Hematopoietic multipotent progenitor cell treated with erythropoietin and hydrocortisone succinate and interleukin-3 and kit ligand, for 8 days (in vitro differentiated cells): ENCODE measurements around the gene GGCT.

Experiments used
- DNase-seq: peaks from one replicate; pipeline ENCODE4 v3.0.0-alpha.2; 2015

GGCT gene

DNA sequence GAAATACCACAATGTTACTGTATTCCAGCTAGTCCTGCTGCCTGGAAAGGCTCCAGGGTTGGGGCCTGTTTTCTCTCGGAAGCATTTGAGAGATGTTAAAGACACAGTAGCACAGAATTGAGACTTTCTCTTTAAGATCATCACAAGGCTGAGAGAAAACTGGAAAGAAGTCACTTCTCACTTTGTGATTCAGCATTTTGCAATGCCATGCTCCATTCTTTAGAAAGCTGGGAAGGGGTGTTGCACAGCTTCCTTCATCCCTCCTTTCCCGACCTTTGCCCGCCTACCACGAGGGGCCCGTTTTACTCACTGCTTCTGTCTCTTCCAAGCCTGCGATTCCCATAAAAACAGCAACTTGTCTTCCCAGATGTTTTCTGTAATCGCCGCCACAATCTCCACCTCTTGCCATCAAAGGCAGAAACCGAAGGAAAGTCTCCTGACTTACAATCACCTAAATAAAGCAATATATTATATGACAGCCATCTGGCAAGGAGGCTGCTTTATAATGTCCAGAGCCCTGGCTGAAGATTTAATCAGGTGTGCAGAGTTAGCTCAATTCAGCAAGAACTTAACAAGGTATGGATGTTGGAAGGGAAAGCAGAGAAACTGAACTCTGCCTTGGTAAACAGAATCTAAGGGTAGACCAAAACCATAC, 44.9 kb downstream of the GGCT start:
- no peak for DNase-seq

DNA sequence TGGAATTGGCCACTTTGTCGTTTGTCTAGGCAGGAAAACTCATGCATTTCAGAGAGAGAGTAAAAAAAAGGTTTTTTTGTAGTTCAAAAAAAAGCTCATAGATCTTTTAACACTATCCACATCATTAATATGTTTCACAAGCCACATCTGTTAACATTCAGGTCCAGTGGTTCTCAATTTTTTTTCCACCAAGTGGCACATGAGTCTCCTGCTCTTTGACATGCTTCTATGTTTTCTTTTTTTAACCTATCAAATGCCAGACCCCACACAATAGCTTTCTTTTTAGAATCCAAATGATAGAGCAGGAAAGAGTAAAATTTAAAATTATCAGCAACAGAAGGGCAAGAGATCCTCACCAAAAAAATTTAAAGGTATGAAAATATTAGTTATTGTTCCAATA, 46.3 kb downstream of the GGCT start:
- DNase-seq, result no peak

DNA sequence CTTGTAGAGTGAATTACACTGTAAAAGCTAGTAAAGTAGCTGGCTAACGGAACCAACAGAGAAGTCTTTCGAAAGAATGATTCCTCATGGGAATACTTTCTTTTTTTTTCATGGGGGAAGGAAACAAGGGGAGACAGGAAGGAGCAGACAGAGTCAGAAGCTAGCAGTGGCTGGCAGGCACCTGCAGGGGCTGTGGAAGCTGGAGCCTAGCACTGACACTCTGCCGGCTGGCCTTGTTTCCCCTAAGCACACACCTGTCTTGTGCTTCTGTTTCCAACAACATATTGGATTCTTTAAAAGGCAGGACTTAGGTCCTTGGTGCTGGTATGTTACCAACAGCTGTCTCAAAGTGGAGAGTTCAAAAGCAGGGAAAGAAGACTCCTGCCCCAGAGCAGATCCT, 50.7 kb downstream of the GGCT start:
- no peak for DNase-seq

DNA sequence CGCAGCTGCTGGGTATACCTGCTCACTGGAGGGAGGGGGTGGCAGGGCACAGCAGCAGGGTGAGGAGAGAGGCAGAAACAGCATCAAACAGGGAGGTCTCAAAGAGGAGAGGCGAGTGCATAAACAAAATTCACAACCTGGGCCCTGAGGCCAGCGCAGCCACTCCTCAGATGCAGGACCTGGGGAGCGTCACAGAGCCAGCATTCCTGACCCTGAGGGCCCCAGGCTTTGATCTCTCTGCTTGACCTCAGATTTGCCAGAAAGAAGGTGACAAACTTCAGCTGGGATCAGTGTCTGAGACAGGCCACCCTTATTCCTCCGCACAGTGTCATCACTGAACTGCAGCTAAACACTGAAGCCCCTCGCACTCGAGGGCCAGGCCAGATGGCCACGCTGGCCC, 51.6 kb downstream of the GGCT start:
- no peak for DNase-seq

DNA sequence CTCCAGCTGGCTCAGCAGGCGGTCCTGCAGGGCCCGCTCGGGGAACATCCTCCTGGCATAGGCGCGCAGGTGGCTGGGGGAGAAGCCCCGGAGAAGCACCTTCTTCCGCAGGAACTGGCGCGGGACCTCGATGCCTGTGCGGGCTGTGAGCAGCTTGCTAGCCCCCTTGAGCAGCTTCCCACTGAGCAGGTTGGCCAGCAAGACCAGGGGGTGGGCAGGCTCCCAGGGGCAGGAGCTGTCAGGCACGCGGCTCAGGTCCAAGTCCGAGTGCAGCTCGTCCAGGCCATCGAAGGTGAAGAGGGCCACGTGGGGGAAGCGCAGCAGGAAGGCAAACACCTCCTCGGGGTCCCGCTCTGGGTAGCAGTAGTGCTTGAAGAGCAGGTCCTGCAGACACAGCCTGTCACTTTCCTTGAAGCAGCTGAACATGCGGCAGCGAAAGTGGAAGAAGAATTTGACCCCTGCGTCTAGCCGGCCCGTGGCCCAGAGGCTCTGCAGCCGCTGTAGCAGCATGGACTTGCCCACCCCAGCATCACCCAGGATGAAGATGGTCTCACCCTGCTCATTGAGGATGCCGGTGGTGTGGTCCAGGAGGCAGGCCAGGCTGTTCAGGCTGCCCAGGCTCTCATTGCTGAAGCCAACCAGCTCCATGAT, 52.2 kb downstream of the GGCT start:
- DNase-seq, result no peak

DNA sequence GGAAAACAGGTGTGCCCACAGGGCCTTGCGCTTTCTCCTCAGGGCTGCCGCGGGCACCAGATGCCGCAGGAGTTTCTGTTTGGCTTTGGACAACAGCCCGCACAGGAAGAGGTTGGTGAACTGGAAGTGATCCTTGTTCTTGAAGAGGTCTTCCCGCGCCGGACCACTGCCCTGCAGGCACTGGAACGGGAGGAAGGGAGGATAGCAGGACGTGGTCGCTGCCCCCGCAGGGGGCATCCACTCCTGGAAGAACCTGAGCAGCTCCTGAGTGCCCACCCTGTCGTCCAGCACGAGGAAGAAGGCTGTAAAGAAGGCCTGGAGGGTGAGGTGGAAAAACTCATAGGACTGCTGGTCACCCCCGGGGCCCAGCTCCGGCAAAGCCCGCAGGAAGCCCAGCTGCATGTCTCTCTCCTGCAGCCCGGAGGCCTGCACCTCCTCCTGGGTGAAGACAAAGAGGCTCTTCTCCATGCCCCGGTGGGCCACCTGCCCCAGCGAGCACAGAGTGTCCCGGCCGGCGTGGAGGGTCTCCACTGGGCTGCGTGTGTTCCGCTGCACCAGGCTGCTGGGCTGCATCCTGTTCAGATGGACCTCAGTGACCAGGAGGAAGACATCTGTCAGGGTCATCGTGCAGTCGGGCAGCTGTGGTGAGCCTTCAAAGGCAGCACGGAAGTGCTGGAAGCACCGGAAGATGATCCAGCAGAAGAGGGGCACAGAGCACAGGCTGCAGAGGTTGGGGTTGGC, 52.9 kb downstream of the GGCT start:
- no peak for DNase-seq

DNA sequence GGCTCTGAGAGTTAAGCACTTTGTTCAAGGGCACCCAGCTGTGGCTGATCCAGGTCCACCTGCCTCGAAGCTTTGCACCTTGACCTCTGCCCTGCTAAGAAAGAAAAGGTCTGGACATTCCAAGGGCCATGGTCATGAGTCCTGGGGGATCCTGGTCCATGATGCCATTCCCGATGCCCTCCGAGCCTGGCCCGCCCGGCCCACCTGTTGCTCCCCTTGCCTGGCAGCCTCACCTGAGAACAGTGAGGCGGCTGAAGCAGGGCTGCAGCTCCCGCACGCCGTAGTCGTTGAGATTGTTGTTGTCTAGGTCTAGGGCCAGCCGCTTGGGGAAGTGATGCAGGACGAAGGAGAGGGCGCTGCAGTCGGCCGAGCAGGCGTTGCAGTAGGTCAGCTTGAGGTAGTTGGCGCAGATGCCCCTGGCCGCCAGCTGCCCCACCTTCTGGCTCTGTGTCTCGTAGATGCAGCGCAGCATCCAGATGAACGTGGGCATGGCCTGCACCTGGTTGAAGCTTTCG, 53.6 kb downstream of the GGCT start:
- DNase-seq, result no peak

DNA sequence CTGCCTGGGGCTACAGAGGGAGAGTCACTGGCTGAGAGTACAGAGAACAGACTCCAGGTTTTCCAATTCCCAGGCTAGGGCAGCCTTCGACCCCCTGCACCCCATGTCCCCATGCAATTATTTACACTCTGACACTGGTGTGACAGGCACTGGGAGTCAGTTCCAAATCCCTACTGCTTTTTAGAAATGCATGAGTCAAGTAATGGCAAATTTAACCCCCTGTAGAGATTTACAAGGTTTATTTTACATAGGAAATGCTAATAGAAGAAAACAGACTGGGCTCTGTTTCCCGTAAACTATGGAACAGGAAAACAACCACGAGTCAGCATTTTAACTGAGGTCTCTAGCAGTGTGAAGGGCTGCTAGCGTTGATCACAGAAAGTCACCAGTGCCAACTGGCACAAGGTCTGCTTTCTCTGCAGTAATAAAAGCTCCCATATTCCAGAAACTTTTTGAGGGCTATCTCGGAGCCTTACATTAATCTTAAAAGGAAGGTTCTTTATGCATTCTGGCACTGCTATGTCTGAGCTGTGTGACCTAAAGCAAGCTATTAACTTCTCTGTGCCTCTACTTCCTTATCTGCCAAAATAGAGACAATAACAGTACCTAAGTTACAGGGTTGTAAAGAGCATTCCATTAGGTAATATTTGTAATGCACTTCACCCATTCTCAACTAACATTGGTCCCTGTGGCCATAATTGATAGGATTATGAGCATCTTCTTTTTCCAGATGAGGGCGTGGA, 54.2 kb downstream of the GGCT start:
- no peak for DNase-seq

DNA sequence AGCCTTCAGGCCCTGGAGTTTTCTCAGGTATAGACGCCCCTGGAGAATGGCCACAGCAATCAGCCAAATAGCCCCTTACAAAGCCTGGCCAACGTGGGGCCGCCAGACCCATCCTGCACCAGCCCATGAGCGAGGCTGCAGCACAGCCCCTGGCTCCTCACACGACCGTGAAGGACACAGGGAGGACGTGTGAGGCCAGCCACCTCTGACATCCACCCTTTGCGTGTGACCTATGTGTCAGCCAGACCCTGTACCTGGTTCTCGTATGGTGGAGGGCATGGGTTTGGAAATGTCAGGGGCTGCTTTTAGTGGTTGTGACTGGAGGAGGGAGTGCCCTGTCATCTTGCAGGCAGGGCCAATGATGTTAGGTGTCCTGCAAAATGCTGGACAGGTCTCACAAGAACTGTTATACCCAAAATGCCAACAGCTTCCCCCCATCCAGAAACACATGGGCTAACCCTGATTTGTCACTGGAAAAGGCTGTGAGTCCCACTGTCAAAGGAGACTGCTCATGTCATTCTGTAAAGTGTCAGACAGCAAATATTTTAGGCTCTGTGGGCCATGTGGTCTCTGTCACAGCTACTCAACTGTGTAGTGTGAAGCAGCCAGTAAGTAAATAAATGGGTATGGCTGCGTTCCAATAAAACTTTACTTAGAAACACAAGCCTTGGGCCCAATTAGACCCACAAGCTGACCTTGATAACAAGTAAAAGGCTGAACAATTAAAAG, 56.0 kb downstream of the GGCT start:
- no peak for DNase-seq

DNA sequence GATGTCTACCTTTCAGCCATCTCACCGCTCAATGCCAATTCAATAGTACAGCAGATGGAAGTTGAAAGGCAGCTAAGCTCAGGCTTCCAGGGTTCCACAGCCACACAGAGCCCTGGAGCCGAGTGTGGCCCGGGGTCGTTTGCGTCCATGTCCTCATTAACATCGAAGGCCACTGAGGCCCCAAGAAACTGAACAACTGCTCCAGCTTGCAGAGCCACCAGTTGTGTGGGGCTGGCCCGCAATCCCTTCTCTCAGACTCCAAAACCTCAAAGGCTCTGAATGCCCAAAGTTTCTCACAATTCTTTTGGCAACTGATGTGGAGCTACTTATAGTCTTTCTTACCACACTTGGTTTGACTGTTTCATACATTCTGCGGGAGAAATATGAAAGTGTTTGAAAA, 57.2 kb downstream of the GGCT start:
- DNase-seq, result no peak
